ENCODE data around the gene LPAR6.
"Not testable (repeated sequence)": the region's sequence is repeated elsewhere in the genome, so short reads cannot be mapped to it uniquely, and the experiment has no call there.

The LPAR6 gene

GRCh38 chr13:48422003-48422402 is 9.1 kb upstream of the LPAR6 start:
- not testable (repeated sequence) for H3K4me3 ChIP-seq (ENCODE audit: low read depth, low read length); DNase-seq (ENCODE audit: low read depth)

- no peak overlapping the region for H3K4me3 ChIP-seq (ENCODE audit: low read depth, low read length)
- DNase-seq (ENCODE audit: low read depth), result no peak
Observed at GRCh38 chr13:48415516-48415915, 2.6 kb upstream of the LPAR6 start.

GRCh38 chr13:48414501-48414900 is 1.6 kb upstream of the LPAR6 start:
- DNase-seq (ENCODE audit: low read depth), result no peak
- no peak overlapping the region for H3K4me3 ChIP-seq (ENCODE audit: low read depth, low read length)

GRCh38 chr13:48411841-48412531 is 927 bp downstream of the LPAR6 start:
- H3K4me3 ChIP-seq (ENCODE audit: low read depth, low read length), result peak overlapping the region; percentile 60
- DNase-seq (ENCODE audit: low read depth), result no peak

GRCh38 chr13:48411147-48411794 is 1.6 kb downstream of the LPAR6 start:
- peak overlapping the region; percentile 60 for H3K4me3 ChIP-seq (ENCODE audit: low read depth, low read length)
- no peak for DNase-seq (ENCODE audit: low read depth)

- peak overlapping the region; percentile 25 for H3K4me3 ChIP-seq (ENCODE audit: low read depth, low read length)
- no peak for DNase-seq (ENCODE audit: low read depth)
Observed at GRCh38 chr13:48410199-48410598, 2.7 kb downstream of the LPAR6 start.

- no peak overlapping the region for H3K4me3 ChIP-seq (ENCODE audit: low read depth, low read length)
- no peak for DNase-seq (ENCODE audit: low read depth)
Observed at GRCh38 chr13:48405875-48406274, 7.0 kb downstream of the LPAR6 start.

- DNase-seq (ENCODE audit: low read depth), result no peak
- H3K4me3 ChIP-seq (ENCODE audit: low read depth, low read length), result no peak overlapping the region
Observed at GRCh38 chr13:48404952-48405351, 8.0 kb downstream of the LPAR6 start.

GRCh38 chr13:48403913-48404312 is 9.0 kb downstream of the LPAR6 start:
- no peak overlapping the region for H3K4me3 ChIP-seq (ENCODE audit: low read depth, low read length)
- DNase-seq (ENCODE audit: low read depth), result no peak

- H3K4me3 ChIP-seq (ENCODE audit: low read depth, low read length), result no peak overlapping the region
- no peak for DNase-seq (ENCODE audit: low read depth)
Observed at GRCh38 chr13:48403151-48403631, 9.7 kb downstream of the LPAR6 start.

GRCh38 chr13:48402325-48402932 is 10.5 kb downstream of the LPAR6 start:
- no peak for DNase-seq (ENCODE audit: low read depth)
- H3K4me3 ChIP-seq (ENCODE audit: low read depth, low read length), result no peak overlapping the region

- H3K4me3 ChIP-seq (ENCODE audit: low read depth, low read length), result no peak overlapping the region
- no peak for DNase-seq (ENCODE audit: low read depth)
Observed at GRCh38 chr13:48401480-48401879, 11.4 kb downstream of the LPAR6 start.

- H3K4me3 ChIP-seq (ENCODE audit: low read depth, low read length), result no peak overlapping the region
- peak; percentile 57 for DNase-seq (ENCODE audit: low read depth)
Observed at GRCh38 chr13:48400850-48401291, 12.0 kb downstream of the LPAR6 start.

GRCh38 chr13:48400090-48400694 is 12.7 kb downstream of the LPAR6 start:
- DNase-seq (ENCODE audit: low read depth), result no peak
- H3K4me3 ChIP-seq (ENCODE audit: low read depth, low read length), result no peak overlapping the region

GRCh38 chr13:48398450-48399095 is 14.3 kb downstream of the LPAR6 start:
- DNase-seq (ENCODE audit: low read depth), result no peak
- H3K4me3 ChIP-seq (ENCODE audit: low read depth, low read length), result no peak overlapping the region

- DNase-seq (ENCODE audit: low read depth), result no peak
- no peak overlapping the region for H3K4me3 ChIP-seq (ENCODE audit: low read depth, low read length)
Observed at GRCh38 chr13:48397744-48398143, 15.2 kb downstream of the LPAR6 start.

- DNase-seq (ENCODE audit: low read depth), result no peak
- H3K4me3 ChIP-seq (ENCODE audit: low read depth, low read length), result no peak overlapping the region
Observed at GRCh38 chr13:48393698-48394085, 19.2 kb downstream of the LPAR6 start.

GRCh38 chr13:48393030-48393697 is 19.7 kb downstream of the LPAR6 start:
- DNase-seq (ENCODE audit: low read depth), result no peak
- H3K4me3 ChIP-seq (ENCODE audit: low read depth, low read length), result no peak overlapping the region

- H3K4me3 ChIP-seq (ENCODE audit: low read depth, low read length), result no peak overlapping the region
- no peak for DNase-seq (ENCODE audit: low read depth)
Observed at GRCh38 chr13:48391257-48391656, 21.7 kb downstream of the LPAR6 start.

Data from skeletal muscle cell (primary cell).